ENCODE data around the gene HIVEP1. TPM values are rescaled to one million over a fixed set of nuclear protein-coding genes. Genes with fewer than 3 reads are reported as not detected.

Gene HIVEP1
- total and polyA plus RNA-seq, 3 donors from 2014 or later, result 15.5 to 53.3 (median 44.1) TPM

GRCh38 chr6:12013307-12013719 lies 1.2 kb downstream of the HIVEP1 start:
- WGBS, 2 donors, result 1 to 2% methylated on average over 13 of the region's 13 CpGs
- Histone ChIP-seq H3K36me3 (ENCODE audit: low read depth, missing control alignments) (no peaks in the 10 kb centered on the region), H3K27ac (peak overlapping the region in 1 of 2 donors; percentile 96), H3K27me3 (no peaks in the 10 kb centered on the region), H3K9me3 (no peaks in the 10 kb centered on the region), H3K4me1 (peaks cover 16% of the 10 kb centered on the region), H3K4me3 (peak overlapping the region; percentile 77 to 78)
- TF ChIP-seq CTCF (IDR thresholded peaks at IDR 0.05), result no peak
- TF ChIP-seq POLR2A (IDR thresholded peaks at IDR 0.05), result no peak
- DNase-seq, result no peak
- intact Hi-C loops (cut with DNase I; ENCODE audit: low total_unique reads), result no loop called here

GRCh38 chr6:12014027-12014872 lies 2.1 kb downstream of the HIVEP1 start:
- Histone ChIP-seq H3K4me1 (peaks cover 15% of the 10 kb centered on the region), H3K36me3 (ENCODE audit: low read depth, missing control alignments) (no peaks in the 10 kb centered on the region), H3K27ac (no peak overlapping the region), H3K27me3 (no peaks in the 10 kb centered on the region), H3K4me3 (no peak overlapping the region), H3K9me3 (no peaks in the 10 kb centered on the region)
- intact Hi-C loops (cut with DNase I; ENCODE audit: low total_unique reads), result no loop called here
- DNase-seq, result no peak
- WGBS, 2 donors, result 57 to 61% methylated on average over 8 of the region's 8 CpGs
- TF ChIP-seq CTCF (IDR thresholded peaks at IDR 0.05) (no peak), POLR2A (IDR thresholded peaks at IDR 0.05) (no peak)

GRCh38 chr6:12014873-12015149 lies 2.7 kb downstream of the HIVEP1 start:
- Histone ChIP-seq H3K27me3 (no peaks in the 10 kb centered on the region), H3K36me3 (ENCODE audit: low read depth, missing control alignments) (no peaks in the 10 kb centered on the region), H3K9me3 (no peaks in the 10 kb centered on the region), H3K4me1 (peaks cover 10% of the 10 kb centered on the region), H3K27ac (no peak overlapping the region), H3K4me3 (no peak overlapping the region)
- intact Hi-C loops (cut with DNase I; ENCODE audit: low total_unique reads), result no loop called here
- WGBS, 2 donors, result 37 to 70% methylated on average over 3 of the region's 3 CpGs
- no peak for DNase-seq
- no peak for TF ChIP-seq POLR2A (IDR thresholded peaks at IDR 0.05)
- TF ChIP-seq CTCF (IDR thresholded peaks at IDR 0.05), result no peak

GRCh38 chr6:12017263-12017662 lies 5.2 kb downstream of the HIVEP1 start:
- Histone ChIP-seq H3K9me3 (no peaks in the 10 kb centered on the region), H3K27me3 (no peaks in the 10 kb centered on the region), H3K27ac (no peak overlapping the region), H3K36me3 (ENCODE audit: low read depth, missing control alignments) (no peaks in the 10 kb centered on the region), H3K4me3 (no peak overlapping the region), H3K4me1 (peaks cover 5% of the 10 kb centered on the region)
- DNase-seq, result peak; percentile 63
- WGBS, 2 donors, result 95% methylated on average over 10 of the region's 10 CpGs
- TF ChIP-seq POLR2A (IDR thresholded peaks at IDR 0.05) (no peak), CTCF (IDR thresholded peaks at IDR 0.05) (no peak)
- intact Hi-C loops (cut with DNase I; ENCODE audit: low total_unique reads), result no loop called here

- intact Hi-C loops (cut with DNase I; ENCODE audit: low total_unique reads), result no loop called here
- TF ChIP-seq CTCF (IDR thresholded peaks at IDR 0.05), result no peak
- TF ChIP-seq POLR2A (IDR thresholded peaks at IDR 0.05), result no peak
- DNase-seq, result no peak
- no peaks in the 10 kb centered on the region for H3K9me3 ChIP-seq
- H3K4me1 ChIP-seq, result peaks cover 5% of the 10 kb centered on the region
- H3K36me3 ChIP-seq (ENCODE audit: low read depth, missing control alignments), result no peaks in the 10 kb centered on the region
- H3K27ac ChIP-seq, result no peak overlapping the region
- H3K4me3 ChIP-seq, result no peak overlapping the region
- H3K27me3 ChIP-seq, result no peaks in the 10 kb centered on the region
- WGBS, 2 donors, result 83 to 87% methylated on average over 13 to 33 of the region's 34 CpGs
These were observed 5.8 kb downstream of the HIVEP1 start for GRCh38 chr6:12017876-12018401.

Data from testis (tissue), 3 donors.